IMR-90 (cell line): ENCODE data around the gene GPSM3. TPM values are rescaled to one million over a fixed set of nuclear protein-coding genes. Genes with fewer than 3 reads are reported as not detected.

Experiments used
- ATAC-seq: fragments of 200-7000 bp; cut with Tn5 transposase; 2 replicates; pipeline ENCODE4 v1.9.1; 2020; ENCODE audit warnings: low read depth, mild to moderate bottlenecking, moderate library complexity
- BruUV-seq: library from RNA; stranded (reverse); fragments of 400-500 nt; replicated peaks from 2 replicates; lab custom pipeline; 2021; lab: Mats Ljungman, UMichigan
- CTCF ChIA-PET: fragments of 300-600 bp; formaldehyde crosslinking; extraction: SDS; loops from one replicate; lab custom pipeline; 2021; ENCODE audit warnings: antibody characterized with exemption; lab: Yijun Ruan, JAX
- POLR2A ChIA-PET: fragments of 300-600 bp; sonication (Branson Sonifier 250); formaldehyde crosslinking; loops from one replicate; lab custom pipeline; 2022; ENCODE audit warnings: antibody characterized with exemption; ENCODE audit not compliant: unreplicated experiment; lab: Charles Lee
- DNase-seq: peaks from one replicate; pipeline ENCODE4 v3.0.0; 2013
- H2AFZ ChIP-seq: replicated peaks from 2 replicates; pipeline ENCODE3; 2013; ENCODE audit warnings: low read length, mild to moderate bottlenecking; ENCODE audit not compliant: poor library complexity
- H2AK5ac ChIP-seq: 2 replicates; pipeline ENCODE4 v1.6.1; 2013; ENCODE audit warnings: low read depth, low read length, inconsistent platforms
- H2AK9ac ChIP-seq: replicated peaks from 2 replicates; pipeline ENCODE3; 2013; ENCODE audit warnings: mild to moderate bottlenecking, low read depth, low read length, moderate library complexity; ENCODE audit not compliant: poor library complexity
- H2BK120ac ChIP-seq: 2 replicates; pipeline ENCODE4 v1.6.1; 2013; ENCODE audit warnings: low read depth, low read length, inconsistent platforms
- H2BK15ac ChIP-seq: 3 replicates; pipeline ENCODE4 v1.6.1; 2013; ENCODE audit warnings: low read depth, low read length, inconsistent platforms
- H2BK20ac ChIP-seq: 2 replicates; pipeline ENCODE4 v1.6.1; 2013; ENCODE audit warnings: low read depth, mild to moderate bottlenecking, inconsistent platforms, low read length, moderate library complexity
- H2BK5ac ChIP-seq: 2 replicates; pipeline ENCODE4 v1.6.1; 2013; ENCODE audit warnings: mild to moderate bottlenecking, low read depth, low read length, inconsistent platforms; ENCODE audit not compliant: poor library complexity, severe bottlenecking
- H3K14ac ChIP-seq: replicated peaks from 2 replicates; pipeline ENCODE4 v1.6.1; 2013; ENCODE audit warnings: low read depth, low read length, inconsistent platforms
- H3K18ac ChIP-seq: 2 replicates; pipeline ENCODE4 v1.6.1; 2013; ENCODE audit warnings: low read depth, low read length, control low read depth
- H3K23ac ChIP-seq: 2 replicates; pipeline ENCODE4 v1.6.1; 2013; ENCODE audit warnings: low read depth, low read length, inconsistent platforms
- H3K27ac ChIP-seq: 2 replicates; pipeline ENCODE4 v1.5.1; 2013; ENCODE audit warnings: mild to moderate bottlenecking, control low read depth, low read length; ENCODE audit not compliant: insufficient read depth
- H3K27me3 ChIP-seq: 2 replicates; pipeline ENCODE4 v1.6.1; 2013; ENCODE audit warnings: low read length; ENCODE audit not compliant: control insufficient read depth, insufficient read depth
- H3K36me3 ChIP-seq: 2 replicates; pipeline ENCODE4 v1.6.1; 2013; ENCODE audit warnings: low read length, mixed read lengths; ENCODE audit not compliant: control insufficient read depth, insufficient read depth
- H3K4ac ChIP-seq: 2 replicates; pipeline ENCODE4 v1.6.1; 2013; ENCODE audit warnings: low read depth, low read length, inconsistent platforms
- H3K4me1 ChIP-seq: 2 replicates; pipeline ENCODE4 v1.6.1; 2013; ENCODE audit warnings: low read length, mixed read lengths; ENCODE audit not compliant: control insufficient read depth, insufficient read depth
- H3K4me2 ChIP-seq: 2 replicates; pipeline ENCODE4 v1.6.1; 2013; ENCODE audit warnings: low read depth, mild to moderate bottlenecking, control low read depth, low read length, moderate library complexity
- H3K4me3 ChIP-seq: 2 replicates; pipeline ENCODE4 v1.5.1; 2013; ENCODE audit warnings: low read depth, mild to moderate bottlenecking, control low read depth, low read length, moderate library complexity; ENCODE audit not compliant: insufficient read depth
- H3K56ac ChIP-seq: 2 replicates; pipeline ENCODE4 v1.6.1; 2013; ENCODE audit warnings: low read length, inconsistent platforms; ENCODE audit not compliant: insufficient read depth; ENCODE audit errors: extremely low read depth
- H3K79me1 ChIP-seq, 2 experiments: 2 replicates each; pipeline ENCODE4 v1.6.1; 2013; ENCODE audit warnings: low read length in 2 of 2, inconsistent platforms in 1 of 2, low read depth in 1 of 2
- H3K9ac ChIP-seq: 2 replicates; pipeline ENCODE4 v1.6.1; 2013; ENCODE audit warnings: low read depth, low read length, control low read depth
- H3K9me1 ChIP-seq: 2 replicates; pipeline ENCODE4 v1.6.1; 2013; ENCODE audit warnings: low read length, inconsistent platforms; ENCODE audit not compliant: insufficient read depth
- H3K9me3 ChIP-seq: 2 replicates; pipeline ENCODE4 v1.6.1; 2013; ENCODE audit warnings: low read length; ENCODE audit not compliant: control insufficient read depth, insufficient read depth
- H4K20me1 ChIP-seq: 2 replicates; pipeline ENCODE4 v1.6.1; 2013; ENCODE audit warnings: low read length, inconsistent platforms; ENCODE audit not compliant: insufficient read depth
- H4K5ac ChIP-seq: 2 replicates; pipeline ENCODE4 v1.6.1; 2013; ENCODE audit warnings: mild to moderate bottlenecking, low read depth, low read length, control low read depth
- H4K8ac ChIP-seq, 2 experiments: 2 replicates each; pipeline ENCODE4 v1.6.1; 2013; ENCODE audit warnings: low read depth in 2 of 2, low read length in 2 of 2, control low read depth in 1 of 2, inconsistent platforms in 1 of 2
- H4K91ac ChIP-seq: 2 replicates; pipeline ENCODE4 v1.6.1; 2013; ENCODE audit warnings: low read depth, low read length, inconsistent platforms; ENCODE audit not compliant: insufficient read depth
- CHD1 ChIP-seq: IDR thresholded peaks from 2 replicates; pipeline ENCODE4 v1.6.1; 2012; ENCODE audit warnings: low read depth, low read length, improper control_type of control experiment
- MAZ ChIP-seq: IDR thresholded peaks from 2 replicates; pipeline ENCODE4 v1.6.1; 2012; ENCODE audit warnings: low read depth, mild to moderate bottlenecking, low read length, improper control_type of control experiment, moderate library complexity, borderline replicate concordance
- SMC3 ChIP-seq: fragments of 150-350 bp; IDR thresholded peaks from 2 replicates; pipeline ENCODE4 v1.6.1; 2016; ENCODE audit warnings: low read depth, mild to moderate bottlenecking, antibody characterized with exemption, low read length, moderate library complexity
- WGBS, 2 experiments: methylation state at CpG; one replicate each; pipeline versions ENCODE4 v1.1.5 to v1.1.7; 2013; ENCODE audit warnings: missing lambda C conversion rate in 2 of 2; ENCODE audit not compliant: insufficient read length in 1 of 2; ENCODE audit errors: extremely low coverage in 2 of 2; 5-methylcytosine and 5-hydroxymethylcytosine counted together
- dilution Hi-C: fragments of 300-500 bp; cut with HindIII; formaldehyde crosslinking; loops from one replicate; pipeline ENCODE4 v1.14.3; 2018; ENCODE audit warnings: low sequenced_read_pairs; ENCODE audit not compliant: unreplicated experiment
- in situ Hi-C: fragments of 300-500 bp; cut with MboI; formaldehyde crosslinking; loops from 3 replicates; pipeline ENCODE4 v1.14.3; 2019; ENCODE audit warnings: low sequenced_read_pairs, inconsistent platforms, mixed read lengths
- intact Hi-C: fragments of 100-400 bp; cut with micrococcal nuclease; formaldehyde crosslinking; loops from 2 replicates; pipeline ENCODE4 v1.10.0; 2022
- polyA plus RNA-seq, 3 experiments: library from polyadenylated mRNA; depleted of rRNA; stranded (reverse); fragments of >200 nt; gene quantifications; 2 replicates each; pipeline ENCODE4 v1.2.3, GENCODE V29; 2012; ENCODE audit warnings: low replicate concordance in 1 of 3
- total RNA-seq: library from RNA; depleted of rRNA; stranded (reverse); fragments of >200 nt; gene quantifications from 2 replicates; pipeline ENCODE4 v1.2.3, GENCODE V29; 2012

The GPSM3 gene
- total and polyA plus RNA-seq, 2 of the 4 experiments (the other 2 are of a cell fraction) = 3.0 to 9.8 TPM

GRCh38 chr6:32181148-32181702, 11.2 kb downstream of the GPSM3 start:
- dilution Hi-C loops = no loop called here
- POLR2A ChIA-PET = interaction anchor here (0.6 kb wide), 1 partner anchor 790 kb away, joined by 9 read pairs; no protein-coding TSS in a partner anchor

More at GRCh38 chr6:32181148-32181702, 11.2 kb downstream of the GPSM3 start:
- CTCF ChIA-PET = no interaction called here
- no peak overlapping the region for H4K5ac ChIP-seq
- H2AK9ac ChIP-seq = no peak overlapping the region
- no peak overlapping the region for H4K91ac ChIP-seq
- no peaks in the 10 kb centered on the region for H3K9me3 ChIP-seq
- H3K4me2 ChIP-seq = no peak overlapping the region
- no peak overlapping the region for H3K27ac ChIP-seq
- no peak overlapping the region for H2AFZ ChIP-seq
- H3K4ac ChIP-seq = no peak overlapping the region
- H3K4me1 ChIP-seq = peaks cover 4% of the 10 kb centered on the region
- no peak overlapping the region for H3K4me3 ChIP-seq
- peaks cover 21% of the 10 kb centered on the region; the same call in 1 of the 2 replicates for H3K36me3 ChIP-seq
- peaks cover 8 to 36% of the 10 kb centered on the region in 2 experiments for H3K79me1 ChIP-seq
- no peak for TF ChIP-seq MAZ
- no peak for TF ChIP-seq SMC3
- TF ChIP-seq CHD1 = no peak
- H3K14ac ChIP-seq = no peak overlapping the region
- peaks cover 15% of the 10 kb centered on the region for H3K9me1 ChIP-seq
- H3K23ac ChIP-seq = no peak overlapping the region
- no peak overlapping the region for H2AK5ac ChIP-seq
- no peak overlapping the region for H2BK120ac ChIP-seq
- H3K9ac ChIP-seq = no peak overlapping the region
- no CpG with 5 or more reads among the region's 15 CpGs for WGBS, 2 experiments
- H4K8ac ChIP-seq = no peak overlapping the region
- no peak overlapping the region for H2BK20ac ChIP-seq
- H3K56ac ChIP-seq = no peak overlapping the region
- BruUV-seq = no TSS peak
- intact Hi-C loops (no loop called here), in situ Hi-C loops (loop anchor here (25.0 kb wide), 1 partner anchor 781 kb away; the partner anchor contains the start of genes BRD2 and HLA-DMA)
- no peak overlapping the region for H3K18ac ChIP-seq
- H2BK15ac ChIP-seq = no peak overlapping the region
- H4K20me1 ChIP-seq = peaks cover 3% of the 10 kb centered on the region; the same call in 1 of the 2 replicates
- no peak for DNase-seq
- no peaks in the 10 kb centered on the region for H3K27me3 ChIP-seq
- ATAC-seq = no peak
- no peak overlapping the region for H2BK5ac ChIP-seq
